HG03060 (cell line): ENCODE measurements around the gene KIF21A.
A peak's percentile ranks its signal among the peaks of the same experiment; 100 is the strongest.

Experiments used
- ATAC-seq: cut with Tn5 transposase; IDR thresholded peaks from one replicate; pipeline ENCODE4 v1.9.1; 2021; ENCODE audit warnings: low read depth, moderate number of reproducible peaks; ENCODE audit not compliant: unreplicated experiment

KIF21A gene

DNA sequence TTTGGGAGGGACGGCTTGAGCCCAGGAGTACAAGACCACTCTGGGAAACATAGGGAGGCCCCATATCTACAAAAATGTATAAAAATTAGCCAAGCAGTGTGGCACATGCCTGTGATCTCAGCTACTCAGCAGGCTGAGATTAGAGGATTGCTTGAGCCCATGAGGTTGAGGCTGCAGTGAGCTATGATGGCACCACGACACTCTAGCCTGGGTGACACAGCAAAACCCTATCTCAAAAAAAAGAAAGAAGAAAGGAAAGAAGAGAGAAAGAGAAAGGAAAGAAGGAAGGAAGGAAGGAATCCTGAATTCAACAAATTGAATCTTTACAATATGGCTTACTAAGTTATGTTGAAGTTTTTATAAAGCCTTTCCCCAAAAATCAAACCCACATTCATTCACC is 2.1 kb downstream of the KIF21A start:
- ATAC-seq, result no peak

DNA sequence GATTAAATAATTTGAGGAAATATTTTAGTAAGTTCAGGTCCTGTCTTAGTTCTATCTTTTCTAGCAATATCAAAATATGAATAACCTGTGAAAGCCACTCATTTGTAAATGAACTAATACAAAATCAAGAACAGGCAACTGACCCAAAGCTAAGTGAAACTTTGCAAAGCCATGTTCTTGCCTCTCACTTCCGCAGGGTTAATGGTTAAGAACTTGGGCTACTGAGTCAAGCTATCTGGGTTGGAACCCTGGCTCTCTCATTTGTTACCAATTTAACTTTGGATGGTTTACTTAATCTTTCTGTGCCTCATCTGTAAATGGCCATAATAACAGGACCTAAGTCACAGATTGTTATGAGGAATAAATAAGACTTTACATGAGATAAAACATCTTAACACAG is 2.8 kb downstream of the KIF21A start:
- ATAC-seq, result no peak

DNA sequence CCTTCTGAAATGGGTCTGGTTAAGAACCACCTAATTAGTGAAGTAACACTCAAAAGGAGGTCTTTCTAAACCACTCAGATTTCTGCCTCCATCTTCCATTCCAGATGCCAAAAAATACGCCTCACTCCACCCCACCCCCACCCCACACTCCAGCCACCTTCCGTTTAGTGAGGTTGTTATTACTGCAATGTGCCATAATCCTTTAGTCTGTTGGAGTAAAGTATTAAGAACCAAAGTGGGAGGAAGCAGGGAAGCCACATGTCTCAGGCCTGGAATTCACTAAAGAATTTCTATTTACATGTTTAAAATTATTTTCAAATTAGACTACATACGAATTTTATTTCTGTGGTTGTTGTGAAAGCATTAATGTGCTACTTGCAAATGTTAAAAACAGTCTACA is 7.4 kb downstream of the KIF21A start:
- no peak for ATAC-seq

DNA sequence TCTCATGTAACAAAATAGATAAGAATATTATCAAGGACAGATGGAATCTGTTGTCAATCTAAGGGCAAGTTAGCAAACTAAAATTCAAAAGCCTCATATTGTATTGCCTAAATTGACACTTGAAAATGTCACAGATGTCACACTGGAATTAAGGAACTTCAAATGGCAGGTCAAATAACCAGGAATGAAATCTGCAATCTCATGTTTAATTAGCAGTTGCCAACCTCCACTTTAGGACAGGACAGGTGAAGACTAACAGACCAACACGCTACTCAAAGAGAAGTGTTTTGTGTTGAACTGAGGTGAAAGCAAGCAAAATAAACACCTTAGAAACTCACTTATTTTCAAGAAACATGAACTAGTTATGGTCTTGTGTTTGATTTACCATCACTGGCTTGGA is 11.1 kb downstream of the KIF21A start:
- no peak for ATAC-seq

DNA sequence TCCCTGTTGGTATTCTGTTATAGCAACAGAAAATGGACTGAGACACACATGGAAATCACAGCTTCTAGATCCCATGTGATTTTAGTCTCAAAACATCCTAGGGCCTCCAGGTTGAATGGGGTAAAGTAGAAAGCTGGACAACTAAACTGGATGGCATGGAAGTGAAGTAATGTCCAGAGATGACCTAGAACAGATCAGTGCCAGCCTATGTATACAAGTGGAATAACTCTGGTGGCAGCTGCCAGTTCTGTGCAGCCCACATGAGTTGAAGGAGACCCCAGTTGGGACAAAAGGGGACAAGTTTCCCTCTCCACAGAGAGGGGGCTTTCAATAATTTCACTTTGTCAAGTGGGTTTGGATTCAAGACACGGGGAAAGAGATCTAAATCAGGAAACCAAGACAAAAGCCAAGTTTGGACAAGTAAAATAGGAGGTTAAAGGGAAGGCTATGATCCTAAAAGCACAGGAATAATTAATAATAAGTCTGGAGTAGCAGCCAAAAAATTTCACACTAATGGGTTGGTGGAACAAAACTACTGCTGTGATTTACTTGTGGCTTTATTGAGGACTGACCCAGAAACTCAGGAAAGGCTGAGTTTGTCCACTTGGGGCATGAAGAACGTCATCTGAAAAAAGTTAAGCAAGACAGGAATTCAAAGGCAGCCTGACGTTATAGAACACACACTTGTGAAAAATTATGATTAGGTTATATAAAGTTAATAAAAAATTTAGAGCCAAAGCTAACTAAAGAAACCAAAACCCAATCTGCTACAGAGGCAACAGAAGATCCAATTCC is 11.7 kb downstream of the KIF21A start:
- ATAC-seq, result no peak

DNA sequence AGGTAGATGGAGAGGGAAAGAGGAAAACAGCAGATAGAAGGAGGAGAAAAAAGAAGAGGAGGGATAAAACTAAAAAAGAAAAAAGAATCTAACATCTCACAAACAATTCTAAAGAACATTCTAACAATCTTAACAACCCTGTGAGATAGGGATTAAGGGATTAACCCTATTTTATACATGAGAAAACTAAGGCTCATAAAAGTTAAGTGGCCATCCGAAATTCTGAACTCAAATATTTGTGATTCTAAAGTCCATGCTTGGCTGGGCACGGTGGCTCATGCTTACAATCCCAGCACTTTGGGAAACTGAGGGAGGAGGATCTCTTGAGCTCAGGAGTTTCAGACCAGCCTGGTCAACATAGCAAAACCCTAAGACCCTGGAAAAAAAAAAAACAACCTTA is 13.1 kb downstream of the KIF21A start:
- ATAC-seq, result no peak

DNA sequence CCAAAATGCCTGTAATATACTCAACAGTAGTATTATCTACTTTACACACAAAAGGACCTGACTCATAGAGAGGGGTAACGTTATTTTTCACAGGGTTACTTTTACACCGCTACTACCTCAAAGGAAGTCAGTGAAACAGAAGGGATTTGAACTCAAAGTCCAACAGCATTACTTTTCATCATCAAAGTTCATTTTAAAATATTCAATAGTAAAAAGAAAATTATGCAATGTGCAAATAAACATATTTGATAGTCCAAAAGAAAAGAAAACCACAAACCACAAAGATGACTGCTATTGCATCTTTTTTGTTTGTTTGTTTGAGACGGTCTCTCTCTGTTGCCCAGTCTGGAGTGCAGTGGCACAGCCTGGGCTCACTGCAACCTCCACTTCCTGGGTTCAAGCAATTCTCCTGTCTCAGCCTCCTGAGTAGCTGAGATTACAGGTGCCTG is 15.5 kb downstream of the KIF21A start:
- no peak for ATAC-seq

DNA sequence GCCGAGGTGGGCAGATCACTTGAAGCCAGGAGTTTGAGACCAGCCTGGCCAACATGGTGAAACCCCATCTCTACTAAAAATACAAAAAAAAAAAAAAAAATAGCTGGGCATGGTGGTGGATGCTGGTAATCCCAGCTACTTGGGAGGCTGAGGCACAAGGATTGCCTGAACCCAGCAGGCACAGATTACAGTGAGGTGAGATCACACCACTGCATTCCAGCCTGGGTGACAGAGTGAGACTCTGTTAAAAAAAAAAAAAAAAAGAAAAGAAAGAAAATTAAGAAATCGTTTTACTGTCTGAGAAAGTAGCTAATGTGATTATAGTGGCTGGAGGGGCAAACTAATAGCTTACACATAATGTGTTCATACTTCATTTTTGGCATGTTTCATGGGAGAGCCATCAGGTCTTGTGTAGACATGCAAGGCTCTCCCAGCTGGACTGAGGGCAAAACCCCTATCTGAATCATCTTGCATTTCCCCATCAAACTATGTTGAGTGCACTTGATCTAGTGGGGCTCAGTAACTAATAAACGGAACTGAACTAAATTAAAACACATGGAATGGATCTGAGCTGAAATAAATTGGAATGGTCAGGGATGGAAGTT is 16.2 kb downstream of the KIF21A start:
- ATAC-seq, result no peak

DNA sequence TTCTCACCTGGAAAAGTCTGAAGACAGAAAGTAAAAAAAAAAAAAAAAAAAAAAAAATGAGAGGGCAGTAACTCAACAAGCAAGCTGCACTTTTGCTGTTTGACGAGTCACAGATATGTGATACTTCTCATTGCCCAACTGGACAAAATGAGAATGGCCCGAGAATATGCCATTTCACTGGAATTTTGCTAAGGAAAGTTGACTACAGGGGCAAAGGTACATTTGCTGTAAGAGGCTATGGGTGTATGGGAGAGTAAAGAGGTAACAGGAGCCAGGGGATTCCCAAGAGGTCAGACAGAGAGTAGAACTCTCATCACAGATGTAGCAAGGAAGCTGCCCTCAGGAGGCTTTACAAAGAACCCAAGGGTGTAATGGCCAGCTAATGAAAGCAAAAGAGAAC is 22.9 kb downstream of the KIF21A start:
- ATAC-seq, result no peak

DNA sequence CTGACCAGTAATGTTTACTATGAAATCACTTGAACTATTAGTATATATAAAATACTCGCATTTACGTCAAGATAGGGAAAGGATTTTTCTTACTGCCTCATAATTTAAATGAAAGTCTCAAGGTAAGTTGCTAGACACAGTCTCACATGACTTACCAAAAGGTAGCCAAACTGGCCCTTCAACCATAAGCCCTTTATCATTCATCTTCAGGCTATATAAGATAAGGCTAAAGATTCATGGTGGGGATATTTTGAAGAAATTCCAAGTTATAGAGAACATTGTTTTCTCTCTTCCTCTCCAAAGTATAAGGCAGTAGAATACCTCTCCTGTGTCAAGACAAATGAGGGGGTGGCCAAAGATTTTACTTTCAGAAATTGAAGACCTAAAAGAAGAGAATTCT is 23.4 kb downstream of the KIF21A start:
- ATAC-seq, result no peak

DNA sequence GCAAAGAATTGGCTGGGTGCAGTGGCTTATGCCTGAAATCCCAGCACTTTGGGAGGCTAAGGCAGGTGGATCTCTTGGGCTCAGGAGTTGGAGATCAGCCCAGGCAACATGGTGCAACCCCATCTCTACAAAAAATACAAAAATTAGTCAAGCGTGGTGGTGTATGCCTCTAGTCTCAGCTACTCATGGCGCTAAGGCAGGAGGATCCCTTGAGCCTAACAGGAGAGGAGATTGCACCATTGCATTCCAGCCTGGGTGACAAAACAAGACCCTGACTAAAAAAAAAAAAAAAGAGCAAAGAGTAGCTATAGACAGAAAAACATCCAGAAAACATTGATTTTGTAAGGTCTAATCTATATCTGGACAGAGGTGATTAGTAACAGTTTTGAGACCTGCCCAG is 25.0 kb downstream of the KIF21A start:
- ATAC-seq, result no peak

DNA sequence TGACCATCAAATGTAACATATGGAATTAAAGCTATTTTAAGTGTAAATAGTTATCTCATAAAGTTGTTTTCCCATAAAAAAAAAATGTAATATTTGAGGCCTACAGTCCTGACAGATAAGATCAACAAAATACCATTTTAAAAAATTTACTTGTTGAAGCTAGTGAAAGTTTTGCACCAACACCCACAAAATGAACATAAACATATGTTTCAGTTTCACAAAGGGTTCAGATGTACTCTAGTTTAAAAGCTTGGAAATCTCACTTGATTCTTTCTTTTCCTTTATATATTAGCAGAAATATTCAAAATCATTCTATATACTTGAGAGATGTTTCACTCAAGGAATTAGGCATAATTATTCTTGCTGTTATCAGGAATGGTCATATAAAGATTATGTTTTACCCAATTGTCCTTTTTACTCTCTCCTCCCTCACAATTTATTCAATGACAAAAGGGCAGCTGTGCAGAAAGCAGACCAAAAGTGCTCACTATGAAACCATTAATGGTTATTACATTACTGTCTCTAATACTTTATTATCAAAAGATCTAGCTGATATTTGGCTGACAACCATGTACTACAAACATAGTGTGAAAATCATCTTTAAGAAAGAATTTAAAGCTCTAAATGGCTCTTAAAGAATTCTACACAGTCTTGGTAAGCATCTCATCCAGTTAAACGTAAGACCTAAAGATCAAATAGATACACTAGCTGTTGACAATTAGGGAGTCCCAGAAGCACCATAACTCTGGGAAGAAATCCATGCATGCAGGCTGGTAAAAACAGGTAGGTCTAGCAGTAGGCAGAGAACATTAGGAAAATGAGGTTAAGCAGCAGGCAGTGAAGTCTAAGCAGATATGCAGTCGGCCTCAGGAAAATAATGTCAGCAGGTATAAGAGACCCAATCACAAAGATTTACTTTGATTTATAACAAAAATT is 28.8 kb downstream of the KIF21A start:
- no peak for ATAC-seq

DNA sequence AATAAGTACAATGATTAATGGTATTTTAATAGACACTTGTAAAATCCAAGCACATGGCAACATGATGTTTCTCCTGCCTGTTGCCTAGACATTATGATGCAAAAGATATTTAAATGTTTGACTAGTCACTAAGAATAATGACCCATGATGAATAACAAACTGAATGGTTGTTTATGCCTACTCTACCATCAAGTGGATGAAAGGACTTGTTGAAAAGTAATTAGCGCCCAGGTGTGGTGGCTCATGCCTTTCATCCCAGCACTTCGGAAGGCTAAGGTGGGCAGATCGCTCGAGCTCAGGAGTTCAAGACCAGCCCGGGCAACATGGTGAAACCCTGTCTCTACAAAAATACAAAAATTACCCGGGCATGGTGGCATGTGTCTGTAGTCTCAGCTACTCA is 30.7 kb downstream of the KIF21A start:
- no peak for ATAC-seq

DNA sequence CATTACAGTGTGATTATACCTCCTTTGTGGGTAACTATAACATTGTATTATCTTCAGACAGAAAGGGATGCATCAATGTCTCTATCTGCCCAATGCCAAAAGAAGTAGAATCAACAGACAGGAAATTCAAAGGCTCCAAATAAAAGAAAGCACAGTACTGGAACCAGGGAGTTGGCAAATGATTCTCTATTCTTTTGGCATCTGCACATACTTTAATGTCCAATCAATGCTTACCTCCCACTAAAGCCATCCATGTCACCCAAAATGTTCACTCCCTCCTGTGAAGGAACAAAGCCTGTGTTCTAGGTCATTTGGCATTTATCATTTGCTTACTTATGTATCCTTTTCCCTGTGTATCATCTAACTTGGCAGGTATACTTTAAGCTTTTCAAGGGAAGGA is 36.7 kb downstream of the KIF21A start:
- ATAC-seq, result no peak

DNA sequence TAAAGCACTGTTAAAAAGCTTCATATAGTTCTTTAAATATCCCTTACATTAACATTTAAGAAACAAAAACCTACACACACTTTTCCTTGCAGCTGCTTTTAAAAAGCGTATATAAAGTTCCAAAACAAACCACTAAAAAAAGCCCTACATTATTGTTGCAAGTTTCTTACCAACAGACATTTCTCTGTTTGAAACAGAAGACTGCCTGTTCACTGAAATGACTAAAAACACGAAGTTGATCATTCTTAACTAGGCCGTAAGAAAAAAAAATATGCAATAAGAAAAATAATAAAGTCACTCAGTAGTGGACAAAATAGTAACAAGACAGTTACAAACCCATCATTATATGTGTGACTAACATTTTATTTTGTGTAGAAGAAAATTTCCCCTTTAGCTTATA is 37.3 kb downstream of the KIF21A start:
- no peak for ATAC-seq

DNA sequence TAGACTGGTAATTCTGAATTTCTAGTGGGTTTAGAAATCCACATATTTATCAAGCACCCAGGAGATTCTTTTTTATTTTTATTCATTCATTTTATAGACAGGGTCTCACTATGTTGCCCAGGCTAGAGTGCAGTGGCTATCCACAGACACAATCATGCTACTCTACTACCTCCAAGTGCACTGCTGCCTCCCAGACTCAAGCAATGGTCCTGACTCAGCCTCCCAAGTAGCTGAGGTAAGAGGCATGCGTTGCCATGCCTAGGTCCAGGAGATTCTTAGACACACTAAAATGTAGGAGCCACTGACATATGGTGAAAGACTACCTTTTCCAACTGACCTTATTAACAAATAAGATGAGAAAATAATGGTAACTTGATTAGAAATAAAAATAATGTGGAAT is 38.9 kb downstream of the KIF21A start:
- no peak for ATAC-seq

DNA sequence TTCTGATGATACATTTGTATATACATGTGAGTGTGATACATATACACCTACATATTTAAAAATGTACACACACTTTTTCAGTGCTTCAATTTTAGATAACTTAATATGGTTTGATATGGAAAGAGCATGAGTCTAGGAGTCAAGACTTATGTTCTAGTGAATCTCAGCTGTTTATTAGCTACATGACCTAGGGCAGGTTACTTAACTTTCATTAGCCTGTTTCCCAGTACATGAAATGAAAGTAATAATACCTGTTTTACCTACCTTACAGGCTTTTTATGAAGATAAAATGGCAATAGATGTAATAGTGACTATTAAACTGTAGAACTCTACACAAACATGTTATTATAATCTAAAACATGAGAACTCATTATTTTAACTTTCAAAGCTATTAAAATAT is 39.5 kb downstream of the KIF21A start:
- no peak for ATAC-seq

DNA sequence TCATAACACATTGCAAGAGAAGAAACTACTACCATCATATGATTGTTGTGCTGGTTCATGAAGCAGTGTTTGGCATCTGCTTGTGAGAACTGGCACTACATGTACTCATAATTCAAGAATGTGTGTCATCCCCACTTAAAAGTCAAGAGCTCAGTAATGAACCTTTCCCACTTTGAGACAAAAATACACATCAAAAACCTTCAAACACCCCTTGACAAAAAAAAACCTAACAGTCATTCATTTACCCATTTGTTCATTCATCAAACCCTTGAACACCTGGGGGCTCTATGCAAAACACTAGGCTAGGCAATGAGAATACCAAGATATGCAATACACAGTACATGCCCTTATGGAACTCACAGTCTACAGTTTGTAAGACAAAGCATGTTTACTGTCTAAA is 40.0 kb downstream of the KIF21A start:
- ATAC-seq, result peak; percentile 42

DNA sequence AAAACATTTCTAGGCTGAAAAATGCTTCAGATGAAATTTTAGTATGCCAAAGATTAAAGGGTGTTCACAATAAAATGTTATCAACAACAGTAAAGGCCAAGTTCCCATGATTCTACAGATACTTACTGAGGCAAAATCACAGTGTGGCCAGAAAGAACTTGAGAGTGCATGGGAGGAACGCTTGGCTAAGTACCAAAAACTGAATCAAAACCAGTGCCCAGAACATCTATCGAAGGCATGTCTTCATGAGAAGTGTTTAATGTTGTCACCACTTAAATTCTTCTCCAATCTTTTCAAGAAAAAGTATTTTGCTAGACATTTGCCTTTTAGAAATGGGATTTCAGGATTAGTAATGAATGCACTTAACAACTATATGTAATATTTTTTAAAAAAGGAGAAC is 41.5 kb downstream of the KIF21A start:
- no peak for ATAC-seq

DNA sequence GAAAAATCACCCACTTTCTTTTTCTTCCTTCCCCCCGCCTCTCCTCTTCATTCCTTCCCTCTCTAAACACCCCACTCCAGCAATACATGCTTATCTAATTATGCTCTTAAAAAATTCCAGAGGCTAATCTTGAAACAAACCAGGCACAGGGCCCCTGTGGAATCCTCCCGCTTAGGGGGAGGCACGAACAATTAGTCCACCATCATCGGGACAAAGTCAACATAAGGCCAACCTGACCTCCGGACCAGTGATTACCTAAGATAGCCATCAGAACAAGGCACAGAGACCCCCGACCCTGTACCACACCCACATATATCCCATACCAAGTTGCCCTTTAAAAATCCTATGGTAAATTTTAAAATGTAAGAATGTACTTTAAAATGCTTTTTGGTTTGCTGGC is 47.1 kb downstream of the KIF21A start:
- ATAC-seq, result no peak

DNA sequence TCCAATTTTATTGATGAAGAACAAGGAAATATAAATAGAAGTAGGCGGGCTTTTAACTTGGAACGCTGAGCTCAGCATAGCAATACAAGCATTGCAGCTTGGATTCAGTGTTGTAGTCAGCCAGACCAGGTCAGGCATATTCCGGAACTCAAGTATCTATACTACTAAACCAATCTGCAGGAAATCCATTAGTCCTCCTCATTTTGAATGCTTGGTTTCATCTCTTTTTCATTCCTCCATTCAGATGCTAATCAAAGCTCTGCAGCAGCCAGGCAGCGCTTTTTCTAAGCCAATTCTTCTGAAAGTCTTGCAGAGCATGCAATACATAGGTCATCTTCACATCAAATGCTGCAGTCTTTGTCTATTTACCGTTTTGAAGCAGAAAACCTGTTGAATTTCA is 49.0 kb downstream of the KIF21A start:
- no peak for ATAC-seq
